Activated naive CD8-positive, alpha-beta T cell (primary cell): Measurements from ENCODE around the gene ST6GALNAC2.
"Not testable (repeated sequence)": the region's sequence is repeated elsewhere in the genome, so short reads cannot be mapped to it uniquely, and the experiment has no call there.

Experiments
- H3K27ac Mint-ChIP-seq: one replicate; pipeline ENCODE4 v1.8.0; 2021; ENCODE audit warnings: mixed read lengths
- H3K27me3 Mint-ChIP-seq: one replicate; pipeline ENCODE4 v1.8.0; 2021; ENCODE audit warnings: mixed read lengths
- H3K36me3 Mint-ChIP-seq: one replicate; pipeline ENCODE4 v1.8.0; 2021; ENCODE audit warnings: mixed read lengths
- H3K4me1 Mint-ChIP-seq: one replicate; pipeline ENCODE4 v1.8.0; 2021; ENCODE audit warnings: low read depth, mixed read lengths
- H3K4me3 Mint-ChIP-seq: one replicate; pipeline ENCODE4 v1.8.0; 2021; ENCODE audit warnings: mild to moderate bottlenecking, mixed read lengths
- H3K9me3 Mint-ChIP-seq: one replicate; pipeline ENCODE4 v1.8.0; 2021; ENCODE audit warnings: low read depth, mixed read lengths

The ST6GALNAC2 gene

GRCh38 chr17:76585649-76586593, at the start of gene ST6GALNAC2:
Gene ST6GALNAC2 (minus strand): TSS chr17:76585860. CDS start chr17:76585808, 52 bp downstream.
- Mint-ChIP-seq H3K36me3 (peaks cover 10% of the 10 kb centered on the region), H3K27me3 (peaks cover 32% of the 10 kb centered on the region), H3K27ac (no peak within 1 kb of the TSS), H3K9me3 (no peaks in the 10 kb centered on the region), H3K4me1 (peaks cover 6% of the 10 kb centered on the region), H3K4me3 (peak within 1 kb of the TSS; percentile 70)

GRCh38 chr17:76635039-76635438, 49.4 kb upstream of the ST6GALNAC2 start:
- Mint-ChIP-seq H3K27ac (no peak overlapping the region), H3K4me1 (no peaks in the 10 kb centered on the region), H3K36me3 (no peaks in the 10 kb centered on the region), H3K27me3 (peaks cover 2% of the 10 kb centered on the region), H3K4me3 (no peak overlapping the region), H3K9me3 (no peaks in the 10 kb centered on the region)

- Mint-ChIP-seq H3K36me3 (no peaks in the 10 kb centered on the region), H3K4me1 (no peaks in the 10 kb centered on the region), H3K9me3 (no peaks in the 10 kb centered on the region), H3K27me3 (peaks cover 2% of the 10 kb centered on the region), H3K27ac (no peak overlapping the region), H3K4me3 (no peak overlapping the region)
Measured at GRCh38 chr17:76633628-76634328, 48.1 kb upstream of the ST6GALNAC2 start.

- H3K27ac Mint-ChIP-seq = no peak overlapping the region
- H3K4me1 Mint-ChIP-seq = no peaks in the 10 kb centered on the region
- no peak overlapping the region for H3K4me3 Mint-ChIP-seq
- H3K36me3 Mint-ChIP-seq = no peaks in the 10 kb centered on the region
- H3K9me3 Mint-ChIP-seq = no peaks in the 10 kb centered on the region
- peaks cover 2% of the 10 kb centered on the region for H3K27me3 Mint-ChIP-seq
Measured at GRCh38 chr17:76631821-76632565, 46.3 kb upstream of the ST6GALNAC2 start.

GRCh38 chr17:76630151-76630550, 44.5 kb upstream of the ST6GALNAC2 start:
- Mint-ChIP-seq H3K4me1 (no peaks in the 10 kb centered on the region), H3K4me3 (no peak overlapping the region), H3K27me3 (peaks cover 2% of the 10 kb centered on the region), H3K9me3 (no peaks in the 10 kb centered on the region), H3K27ac (no peak overlapping the region), H3K36me3 (no peaks in the 10 kb centered on the region)

- no peak overlapping the region for H3K4me3 Mint-ChIP-seq
- no peaks in the 10 kb centered on the region for H3K27me3 Mint-ChIP-seq
- H3K27ac Mint-ChIP-seq = no peak overlapping the region
- peaks cover 5% of the 10 kb centered on the region for H3K4me1 Mint-ChIP-seq
- no peaks in the 10 kb centered on the region for H3K36me3 Mint-ChIP-seq
- no peaks in the 10 kb centered on the region for H3K9me3 Mint-ChIP-seq
Measured at GRCh38 chr17:76627510-76627909, 41.9 kb upstream of the ST6GALNAC2 start.

- Mint-ChIP-seq H3K9me3 (no peaks in the 10 kb centered on the region), H3K36me3 (no peaks in the 10 kb centered on the region), H3K27ac (no peak overlapping the region), H3K4me1 (peaks cover 5% of the 10 kb centered on the region), H3K27me3 (no peaks in the 10 kb centered on the region), H3K4me3 (no peak overlapping the region)
Measured at GRCh38 chr17:76626442-76626841, 40.8 kb upstream of the ST6GALNAC2 start.

GRCh38 chr17:76625496-76625895, 39.8 kb upstream of the ST6GALNAC2 start:
- no peaks in the 10 kb centered on the region for H3K9me3 Mint-ChIP-seq
- H3K27ac Mint-ChIP-seq = no peak overlapping the region
- H3K4me1 Mint-ChIP-seq = peaks cover 5% of the 10 kb centered on the region
- no peak overlapping the region for H3K4me3 Mint-ChIP-seq
- no peaks in the 10 kb centered on the region for H3K36me3 Mint-ChIP-seq
- no peaks in the 10 kb centered on the region for H3K27me3 Mint-ChIP-seq

GRCh38 chr17:76623271-76624146, 37.8 kb upstream of the ST6GALNAC2 start:
- Mint-ChIP-seq H3K4me3 (no peak overlapping the region), H3K27ac (peak overlapping the region; percentile 34), H3K36me3 (no peaks in the 10 kb centered on the region), H3K9me3 (no peaks in the 10 kb centered on the region), H3K4me1 (peaks cover 5% of the 10 kb centered on the region), H3K27me3 (no peaks in the 10 kb centered on the region)

GRCh38 chr17:76617838-76618237, 32.2 kb upstream of the ST6GALNAC2 start:
- H3K4me1 Mint-ChIP-seq = no peaks in the 10 kb centered on the region
- no peak overlapping the region for H3K27ac Mint-ChIP-seq
- H3K9me3 Mint-ChIP-seq = no peaks in the 10 kb centered on the region
- no peak overlapping the region for H3K4me3 Mint-ChIP-seq
- H3K27me3 Mint-ChIP-seq = no peaks in the 10 kb centered on the region
- no peaks in the 10 kb centered on the region for H3K36me3 Mint-ChIP-seq

- Mint-ChIP-seq H3K9me3 (no peaks in the 10 kb centered on the region), H3K4me3 (no peak overlapping the region), H3K27ac (no peak overlapping the region), H3K36me3 (no peaks in the 10 kb centered on the region), H3K4me1 (no peaks in the 10 kb centered on the region), H3K27me3 (no peaks in the 10 kb centered on the region)
Measured at GRCh38 chr17:76614912-76615617, 29.4 kb upstream of the ST6GALNAC2 start.

- not testable (repeated sequence) for H3K27me3 Mint-ChIP-seq, H3K4me3 Mint-ChIP-seq, H3K9me3 Mint-ChIP-seq, H3K27ac Mint-ChIP-seq, H3K36me3 Mint-ChIP-seq, H3K4me1 Mint-ChIP-seq
Measured at GRCh38 chr17:76614064-76614759, 28.6 kb upstream of the ST6GALNAC2 start.
